Heart left ventricle (tissue), 16 donors: ENCODE results near the gene SCGB1C1. TPM values are rescaled to one million over a fixed set of nuclear protein-coding genes. Genes with fewer than 3 reads are reported as not detected.
"Not testable (repeated sequence)": the region's sequence is repeated elsewhere in the genome, so short reads cannot be mapped to it uniquely, and the experiment has no call there.

Experiments
- ATAC-seq, 4 donors: fragments of 200-7000 bp; cut with Tn5 transposase; one replicate each; pipeline ENCODE4 v1.9.1; 2020 to 2022; ENCODE audit warnings: moderate library complexity in 4 of 4, mild to moderate bottlenecking in 3 of 4, moderate number of reproducible peaks in 1 of 4
- DNase-seq, 5 donors: peaks; one replicate each; pipeline ENCODE4 v3.0.0-alpha.2; 2020
- H3K27ac ChIP-seq, 12 donors: fragments of 200-600 bp; sonication (generic) in 4 of 12; one replicate each; pipeline versions ENCODE4 v1.5.0 to v1.8.0; 2016 to 2022; ENCODE audit warnings: mild to moderate bottlenecking in 2 of 12
- H3K27me3 ChIP-seq, 9 donors: fragments of 200-600 bp; sonication (generic) in 2 of 9; one replicate each; pipeline versions ENCODE4 v1.5.1 to v1.8.0; 2016 to 2022; ENCODE audit warnings: mild to moderate bottlenecking in 3 of 9
- H3K36me3 ChIP-seq, 9 donors: fragments of 200-600 bp; sonication (generic) in 2 of 9; one replicate each; pipeline versions ENCODE4 v1.5.0 to v1.8.0; 2018 to 2022; ENCODE audit warnings: mild to moderate bottlenecking in 2 of 9
- H3K4me1 ChIP-seq, 12 donors: fragments of 200-600 bp; sonication (generic) in 4 of 12; one replicate each; pipeline versions ENCODE4 v1.5.0 to v1.8.0; 2016 to 2022; ENCODE audit warnings: mild to moderate bottlenecking in 3 of 12
- H3K4me3 ChIP-seq, 12 donors: fragments of 200-600 bp; sonication (generic) in 4 of 12; one replicate each; pipeline versions ENCODE4 v1.5.0 to v1.8.0; 2017 to 2022; ENCODE audit warnings: mild to moderate bottlenecking in 9 of 12, moderate library complexity in 4 of 12
- H3K9me3 ChIP-seq, 12 donors: fragments of 200-600 bp; sonication (generic) in 4 of 12; one replicate each; pipeline versions ENCODE4 v1.5.0 to v1.8.0; 2016 to 2022; ENCODE audit warnings: mild to moderate bottlenecking in 1 of 12
- CTCF ChIP-seq, 12 donors: fragments of 200-600 bp; sonication (generic) in 4 of 12; IDR thresholded peaks; one replicate each; pipeline versions ENCODE4 v1.5.0 to v1.8.0; 2018 to 2022; ENCODE audit warnings: antibody characterized with exemption in 12 of 12, mild to moderate bottlenecking in 5 of 12
- POLR2A ChIP-seq, 2 donors: fragments of 450-650 bp; IDR thresholded peaks; one replicate each; pipeline ENCODE4 v1.6.1; 2017; ENCODE audit warnings: antibody characterized with exemption in 2 of 2, mild to moderate bottlenecking in 2 of 2, moderate library complexity in 2 of 2
- WGBS, 4 donors: extraction: QIAGEN DNeasy Blood & Tissue Kit in 2 of 4; methylation state at CpG; one replicate each; pipeline versions ENCODE4 v1.1.5 to v1.1.7; 2013 to 2018; 5-methylcytosine and 5-hydroxymethylcytosine counted together
- intact Hi-C, 10 donors: fragments of 100-400 bp; cut with DNase I; formaldehyde crosslinking; loops; one replicate each; pipeline versions ENCODE4 v1.11.1 to v1.14.2; 2022
- polyA plus RNA-seq, 2 donors: library from polyadenylated mRNA; stranded (reverse); fragments of 200-250 nt; gene quantifications; one replicate each; pipeline ENCODE4 v1.2.3, GENCODE V29; 2013
- total RNA-seq, 9 donors: library from RNA; depleted of rRNA in 2 of 9; stranded (reverse); fragments of >200 nt in 2 of 9; fragmentation: NEBNext Ultra II Directional in 3 of 9; extraction: Animal tissue kit (Norgen Biotek cat#: 25700) in 3 of 9; gene quantifications; one replicate each; pipeline versions ENCODE4 v1.1.0 to v1.2.4, GENCODE V29; 2016 to 2023
- donor health status: ischemic (EF 13 %, LVEDD 7.1; RV severe dilation, severe dysfunction).
- donor health status: healthy with polysubstance abuse.
- donor health status: DM: no; HTN: yes; CAD: no.
- donor health status: DM: no; HTN: no; CAD: no.
- donor health status: ischemic (EF 25% LVEDD 6.9; RV normal size, moderate dysfunction).
- donor health status: ischemic (EF 25% LVEDD 5.7; RV mildly dilated, moderate dysfunction).
- donor health status: healthy.
- donor health status: DM: yes; HTN: yes; CAD: no.
- donor health status: ischemic (EF 35%, LVEDD 5.7; RV mildly dilated, moderate dysfunction).
- donor health status: nonischemic (EF 11% LVEDD 7.7; RV severe dilation, severe dysfunction).
- donor health status: DM: yes; HTN: yes; CAD: no.
- donor health status: PGD.
- donor health status: ischemic (EF 29% LVEDD 5.4; RV normal size, mild dysfunction).
- donor health status: nonischemic (EF 23%, LVEDD 6.1; RV moderate dilation, normal function).

Gene SCGB1C1
- total and polyA plus RNA-seq, 11 donors = not detected

- TF ChIP-seq CTCF (IDR thresholded peaks at IDR 0.05) = no peak
- TF ChIP-seq POLR2A (IDR thresholded peaks at IDR 0.05) = no peak
- H3K4me3 ChIP-seq = no peak overlapping the region
- 83 to 96% (median 91%) methylated on average over 3 of the region's 3 CpGs for WGBS, 4 donors
- intact Hi-C loops = loop anchor here in 1 of 10 donors (10.0 kb wide), 1 partner anchor 147 kb away; the partner anchor contains the start of gene B4GALNT4
- H3K27me3 ChIP-seq = no peaks in the 10 kb centered on the region
- no peaks in the 10 kb centered on the region for H3K9me3 ChIP-seq
- no peak for DNase-seq
- no peak for ATAC-seq
- peaks cover 0 to 77% (median 51%) of the 10 kb centered on the region in 9 donors for H3K36me3 ChIP-seq
- no peak overlapping the region for H3K27ac ChIP-seq
- peaks cover 0 to 5% (median 0%) of the 10 kb centered on the region in 12 donors for H3K4me1 ChIP-seq
Observed at GRCh38 chr11:217704-218103, 24.8 kb downstream of the SCGB1C1 start.

- Histone ChIP-seq H3K27me3 (no peaks in the 10 kb centered on the region), H3K4me3 (no peak overlapping the region), H3K27ac (no peak overlapping the region), H3K36me3 (peaks cover 0 to 64% (median 38%) of the 10 kb centered on the region in 9 donors), H3K4me1 (peaks cover 0 to 7% (median 0%) of the 10 kb centered on the region in 12 donors), H3K9me3 (no peaks in the 10 kb centered on the region)
- TF ChIP-seq CTCF (IDR thresholded peaks at IDR 0.05) (no peak), POLR2A (IDR thresholded peaks at IDR 0.05) (no peak)
- DNase-seq (no peak), ATAC-seq (no peak)
- 90 to 93% (median 92%) methylated on average over 26 to 29 of the region's 29 CpGs for WGBS, 4 donors
- intact Hi-C loops = loop anchor here in 1 of 10 donors (10.0 kb wide), 1 partner anchor 146 kb away; the partner anchor contains the start of gene B4GALNT4
Observed at GRCh38 chr11:218815-219593, 26.1 kb downstream of the SCGB1C1 start.

- H3K9me3 ChIP-seq = not testable (repeated sequence)
Observed at GRCh38 chr11:220641-221215, 27.9 kb downstream of the SCGB1C1 start.

GRCh38 chr11:221539-221938, 28.7 kb downstream of the SCGB1C1 start:
- no peaks in the 10 kb centered on the region for H3K9me3 ChIP-seq
- no peak for TF ChIP-seq POLR2A (IDR thresholded peaks at IDR 0.05)
- no peak for TF ChIP-seq CTCF (IDR thresholded peaks at IDR 0.05)
- DNase-seq = no peak
- H3K4me3 ChIP-seq = no peak overlapping the region
- H3K27ac ChIP-seq = peak overlapping the region in 1 of 12 donors; percentile 57
- peak in 1 of 4 donors; percentile 61 for ATAC-seq
- H3K4me1 ChIP-seq = peaks cover 0 to 14% (median 0%) of the 10 kb centered on the region in 12 donors
- 75 to 94% (median 82%) methylated on average over 7 of the region's 7 CpGs for WGBS, 4 donors
- peaks cover 0 to 39% (median 12%) of the 10 kb centered on the region in 9 donors for H3K36me3 ChIP-seq
- no peaks in the 10 kb centered on the region for H3K27me3 ChIP-seq
- intact Hi-C loops = no loop called here

More at GRCh38 chr11:220641-221215, 27.9 kb downstream of the SCGB1C1 start:
- intact Hi-C loops, H3K4me3 ChIP-seq, H3K27me3 ChIP-seq, DNase-seq, ATAC-seq: not testable (repeated sequence)
- Histone ChIP-seq H3K27ac (peak overlapping the region in 1 of 12 donors; percentile 57), H3K4me1 (peaks cover 0 to 14% (median 0%) of the 10 kb centered on the region in 12 donors), H3K36me3 (peaks cover 0 to 47% (median 20%) of the 10 kb centered on the region in 9 donors)
- 53 to 71% (median 62%) methylated on average over 2 to 3 of the region's 3 CpGs for WGBS, 4 donors
